Gastroesophageal sphincter (tissue), 3 donors: ENCODE results near the gene RBFOX2.

Source experiments
- CTCF ChIP-seq, 4 experiments: fragments of 200-600 bp in 2 of 4; fragments of 450-650 bp in 2 of 4; sonication (generic) in 1 of 4; IDR thresholded peaks; one replicate each; pipeline ENCODE4 v1.5.1; 2017 to 2019; ENCODE audit warnings: antibody characterized with exemption in 4 of 4, mild to moderate bottlenecking in 2 of 4, moderate library complexity in 2 of 4
- POLR2A ChIP-seq, 2 donors: fragments of 450-650 bp; IDR thresholded peaks; one replicate each; pipeline ENCODE4 v1.6.1; 2017; ENCODE audit warnings: antibody characterized with exemption in 2 of 2, mild to moderate bottlenecking in 2 of 2, moderate library complexity in 1 of 2
- POLR2AphosphoS5 ChIP-seq: sonication (generic); formaldehyde crosslinking; IDR thresholded peaks from one replicate; pipeline ENCODE4 v1.6.1; 2017; ENCODE audit warnings: antibody characterized with exemption

DNA sequence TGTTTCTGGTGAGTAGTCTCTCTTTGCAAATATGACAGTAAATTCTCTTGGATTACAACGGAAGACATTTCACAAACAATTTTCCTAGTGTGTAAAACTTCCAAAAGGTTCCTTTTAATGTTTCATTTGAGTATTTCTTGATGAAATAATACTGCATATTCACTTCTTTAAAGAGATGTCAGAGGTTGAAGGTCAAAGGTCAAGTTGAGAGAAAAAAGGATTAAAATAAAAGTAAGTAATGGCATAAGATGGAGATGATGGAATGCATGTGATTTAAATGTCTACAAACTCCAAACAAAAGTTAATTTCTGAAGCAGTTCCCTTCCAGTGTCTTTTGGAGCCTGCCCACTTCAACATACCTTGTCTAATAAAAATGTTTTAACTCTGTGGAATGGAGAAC, 270.2 kb downstream of the RBFOX2 start:
- no peak for TF ChIP-seq CTCF (IDR thresholded peaks at IDR 0.05)
- no peak for TF ChIP-seq POLR2A (IDR thresholded peaks at IDR 0.05)
- no peak for TF ChIP-seq POLR2AphosphoS5
